ENCODE data around the gene TMPRSS4. TPM values are rescaled to one million over a fixed set of nuclear protein-coding genes. Genes with fewer than 3 reads are reported as not detected.

Gene TMPRSS4
- total RNA-seq, 1 experiment from 2014 or later = not detected

- no peak overlapping the region for H4K8ac ChIP-seq (replicated peaks; ENCODE audit: insufficient read length, low read depth, low read length)
- H3K4ac ChIP-seq (ENCODE audit: low read depth, low read length) = no peak overlapping the region
- H4K20me1 ChIP-seq (ENCODE audit: control insufficient read depth, insufficient read depth, insufficient read length) = no peaks in the 10 kb centered on the region
- no peak for DNase-seq
- H3K9me3 Mint-ChIP-seq = no peaks in the 10 kb centered on the region
- H3K4me3 Mint-ChIP-seq = no peak overlapping the region
- WGBS (ENCODE audit: extremely low coverage, insufficient read length, low lambda C conversion rate) = no CpG with 5 or more reads among the region's 10 CpGs
- H3K4me2 ChIP-seq (ENCODE audit: insufficient read depth, insufficient read length, low read length) = no peak overlapping the region
- no peak overlapping the region for H2BK15ac ChIP-seq (ENCODE audit: low read depth, low read length)
- no peak overlapping the region for H4K5ac ChIP-seq (ENCODE audit: insufficient read length, low read depth, low read length)
- H3K23me2 ChIP-seq (ENCODE audit: insufficient read length, low read depth, low read length, poor library complexity, severe bottlenecking) = no peaks in the 10 kb centered on the region
- H3K79me1 ChIP-seq (ENCODE audit: insufficient read depth, low read depth, low read length, poor library complexity, severe bottlenecking) = no peaks in the 10 kb centered on the region
- H3K27ac Mint-ChIP-seq = no peak overlapping the region
- no peak overlapping the region for H2AK5ac ChIP-seq (ENCODE audit: insufficient read length, low read length)
- H2BK5ac ChIP-seq (ENCODE audit: insufficient read length, low read length) = no peak overlapping the region
- H3K27ac ChIP-seq (ENCODE audit: insufficient read length, low read depth, low read length) = no peak overlapping the region
- H3K27me3 ChIP-seq (ENCODE audit: insufficient read depth, low read length) = no peaks in the 10 kb centered on the region
- H3K36me3 Mint-ChIP-seq (ENCODE audit: insufficient read depth in 1 of 3, low read depth in 3 of 3) = no peaks in the 10 kb centered on the region
- no peaks in the 10 kb centered on the region; the same call in 1 of the 2 replicates for H3K27me3 Mint-ChIP-seq (ENCODE audit: low read depth)
- H3K23ac ChIP-seq (ENCODE audit: insufficient read length, low read depth, low read length) = no peak overlapping the region
- H2BK120ac ChIP-seq (ENCODE audit: low read depth, low read length, poor library complexity, severe bottlenecking) = no peak overlapping the region
- no peak overlapping the region for H3K9ac ChIP-seq (ENCODE audit: extremely low read depth, insufficient read length, low read length)
- no peak overlapping the region for H3K56ac ChIP-seq (ENCODE audit: insufficient read length, low read depth, low read length)
- H3T11ph ChIP-seq (ENCODE audit: low read length) = no peak overlapping the region
- no peak overlapping the region for H3K18ac ChIP-seq (ENCODE audit: insufficient read length, low read depth, low read length)
- peaks cover 15 to 39% of the 10 kb centered on the region in 2 experiments for H3K4me1 Mint-ChIP-seq
- H3K4me1 ChIP-seq (ENCODE audit: insufficient read depth, low read length) = no peaks in the 10 kb centered on the region
- no peak for TF ChIP-seq CTCF (conservative IDR thresholded peaks at IDR 0.05)
- H2BK12ac ChIP-seq (ENCODE audit: insufficient read length, low read depth, low read length) = no peak overlapping the region
- no peak overlapping the region for H2AFZ ChIP-seq (ENCODE audit: low read length)
- H3K14ac ChIP-seq (ENCODE audit: insufficient read depth, low read length) = no peak overlapping the region
- no peaks in the 10 kb centered on the region for H3K79me2 ChIP-seq (ENCODE audit: insufficient read depth, low read length)
- no peak overlapping the region for H2BK20ac ChIP-seq (ENCODE audit: low read depth, low read length, poor library complexity, severe bottlenecking)
- no peak overlapping the region for H4K91ac ChIP-seq (ENCODE audit: insufficient read length, low read depth, low read length)
- no peaks in the 10 kb centered on the region for H3K9me3 ChIP-seq (ENCODE audit: control insufficient read depth, low read depth, low read length)
These were observed 7.8 kb upstream of the TMPRSS4 start for GRCh38 chr11:118068945-118069612.
